Activated CD8-positive, alpha-beta memory T cell treated with anti-CD3 and anti-CD28 coated beads, Interleukin-2, amount 50 U/mL, for 4 hours (primary cell): ENCODE measurements around the gene TAF11L13.

ENCODE experiments used
- DNase-seq: peaks from one replicate; pipeline ENCODE4 v3.0.0-alpha.2; 2020

TAF11L13 gene

DNA sequence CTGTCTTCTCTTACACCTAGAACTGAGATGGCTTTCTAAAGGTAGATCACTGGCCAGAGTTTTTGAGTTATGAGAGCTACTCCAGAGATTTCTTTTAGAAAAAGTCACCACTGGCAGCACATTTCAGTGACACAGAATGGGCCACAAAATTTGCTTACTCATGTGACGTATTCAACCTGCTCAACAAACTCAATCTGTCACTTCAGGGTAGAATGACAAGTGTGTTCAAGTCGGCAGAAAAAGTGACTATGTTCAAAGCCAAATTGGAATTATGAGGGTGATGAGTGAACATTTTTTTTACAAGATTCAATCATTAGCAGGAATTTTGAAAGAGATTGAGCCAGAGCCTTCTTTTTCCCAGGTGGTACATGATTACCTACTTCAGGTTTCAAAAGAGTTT is 48.8 kb downstream of the TAF11L13 start:
- DNase-seq: no peak
